GM21529 (cell line): ENCODE measurements around the gene PKNOX1.
"Not testable (repeated sequence)": the region's sequence is repeated elsewhere in the genome, so short reads cannot be mapped to it uniquely, and the experiment has no call there.

Experiments
- ATAC-seq: cut with Tn5 transposase; IDR thresholded peaks from one replicate; pipeline ENCODE4 v1.9.1; 2021; ENCODE audit not compliant: unreplicated experiment

The PKNOX1 gene

DNA sequence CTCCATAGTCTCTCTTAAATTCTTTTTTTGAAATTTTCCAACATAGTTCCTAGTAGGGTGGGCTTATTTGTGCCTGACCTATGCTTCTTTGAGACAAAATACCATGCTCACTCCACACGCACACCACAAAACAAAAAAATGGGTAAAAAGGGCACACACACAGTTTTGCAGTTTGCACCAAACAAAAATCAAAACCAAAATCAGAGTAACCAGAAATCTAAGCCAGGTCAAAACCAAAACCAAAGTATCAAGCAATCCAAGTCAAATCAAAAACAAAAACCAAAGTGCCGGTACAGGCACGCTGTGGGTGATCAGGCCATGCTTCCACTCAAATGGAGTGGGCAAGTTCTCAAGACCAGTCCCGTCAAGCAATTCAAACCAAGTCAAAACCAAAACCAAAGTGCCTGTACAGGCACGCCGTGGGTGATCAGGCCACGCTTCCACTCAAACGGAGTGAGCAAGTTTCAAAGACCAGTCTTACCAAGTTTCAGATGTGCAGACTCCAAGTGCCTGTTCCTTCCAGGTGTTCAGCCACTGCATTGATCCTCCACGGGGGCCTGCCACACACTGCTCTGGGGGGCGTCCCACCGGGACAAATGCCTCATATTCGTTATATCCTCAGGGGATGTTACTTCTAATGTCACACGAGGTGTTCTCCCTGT lies 25.1 kb upstream of the PKNOX1 start:
- not testable (repeated sequence) for ATAC-seq

DNA sequence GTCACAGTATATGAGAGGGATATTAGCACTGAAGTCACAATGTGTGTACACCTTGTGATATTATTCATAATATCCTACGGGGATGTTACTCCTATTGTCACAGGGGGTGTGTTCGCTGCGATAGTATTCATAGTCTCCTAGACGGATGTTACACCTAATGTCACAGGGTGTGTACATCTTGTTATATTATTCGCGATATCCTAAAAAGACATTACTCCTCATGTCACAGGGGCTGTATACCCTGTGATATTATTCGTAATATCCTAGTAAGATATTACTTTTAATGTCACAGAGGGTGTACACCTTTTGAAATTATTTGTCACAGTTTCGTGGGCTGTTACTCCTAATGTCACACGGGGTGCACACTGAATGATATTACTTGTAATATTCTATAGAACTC lies 23.2 kb upstream of the PKNOX1 start:
- ATAC-seq = not testable (repeated sequence)

DNA sequence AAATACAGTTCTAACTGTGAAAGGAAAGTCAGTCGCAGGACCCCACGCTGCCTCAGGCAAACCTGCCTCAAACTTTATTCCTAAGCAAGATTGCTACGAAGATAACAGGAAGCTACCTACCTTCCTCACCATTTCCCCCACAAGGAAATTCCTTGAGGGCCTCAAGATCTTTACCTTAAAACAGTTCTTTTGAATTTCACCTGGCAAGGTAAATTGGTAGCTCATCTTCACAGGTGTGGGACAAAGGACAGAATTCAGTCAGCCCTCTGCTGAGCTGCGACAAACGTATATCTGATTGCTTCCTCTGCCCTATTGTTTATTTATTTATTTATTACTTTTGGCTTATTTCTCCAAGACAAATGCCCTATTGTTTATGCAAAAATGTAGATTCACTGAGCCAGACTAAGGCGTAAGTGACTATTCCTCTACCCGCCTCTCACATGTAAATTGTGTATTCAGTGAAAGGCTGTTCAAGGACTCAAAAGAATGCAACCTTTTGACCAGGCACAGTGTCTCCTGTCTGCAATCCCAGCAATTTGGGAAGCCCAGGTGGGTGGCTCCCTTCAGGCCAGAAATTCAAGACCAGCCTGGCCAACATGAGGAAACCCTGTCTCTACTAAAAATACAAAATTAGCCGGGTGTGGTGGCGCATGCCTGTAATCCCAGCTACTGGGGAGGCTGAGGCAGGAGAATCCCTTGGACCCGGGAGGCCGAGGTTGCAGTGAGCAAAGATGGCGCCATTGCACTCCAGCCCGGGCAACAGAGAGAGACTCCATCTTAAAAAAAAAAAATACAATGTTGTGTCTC lies 17.3 kb upstream of the PKNOX1 start:
- ATAC-seq = no peak

DNA sequence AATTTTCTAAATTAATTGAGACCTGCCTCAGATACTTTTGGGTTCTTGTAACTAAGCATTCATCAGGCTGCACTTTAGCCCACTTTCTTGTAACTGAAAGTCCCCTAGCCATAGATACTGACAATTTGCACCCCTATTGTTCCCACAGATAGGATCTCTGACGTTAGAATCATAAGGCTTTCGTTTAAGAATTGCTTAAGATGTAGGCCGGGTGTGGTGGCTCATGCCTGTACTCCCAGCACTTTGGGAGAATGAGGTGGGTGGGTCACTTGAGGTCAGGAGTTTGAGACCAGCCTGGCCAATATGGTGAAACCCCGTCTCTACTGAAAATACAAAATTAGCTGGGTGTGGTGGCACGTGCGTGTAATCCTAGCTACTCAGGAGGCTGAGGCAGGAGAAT lies 16.2 kb upstream of the PKNOX1 start:
- ATAC-seq = not testable (repeated sequence)

DNA sequence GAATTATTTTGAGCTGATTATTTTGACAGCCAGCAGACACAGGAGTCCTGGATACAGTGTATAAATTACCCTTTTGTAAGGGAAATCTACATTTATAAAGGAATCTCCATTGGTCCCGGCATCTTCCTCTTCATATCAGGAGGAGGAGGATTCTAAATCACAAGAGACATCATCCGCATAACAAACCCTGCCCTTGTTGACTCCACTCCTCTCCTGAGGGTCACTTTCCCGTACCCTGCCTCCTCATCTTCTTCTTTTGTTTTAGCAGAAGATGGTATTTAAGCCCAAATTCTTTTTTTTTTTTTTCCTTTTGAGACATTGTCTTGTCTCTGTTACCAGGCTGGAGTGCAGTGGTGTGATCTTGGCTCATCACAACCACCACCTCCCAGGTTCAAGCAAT lies 14.6 kb upstream of the PKNOX1 start:
- no peak for ATAC-seq

DNA sequence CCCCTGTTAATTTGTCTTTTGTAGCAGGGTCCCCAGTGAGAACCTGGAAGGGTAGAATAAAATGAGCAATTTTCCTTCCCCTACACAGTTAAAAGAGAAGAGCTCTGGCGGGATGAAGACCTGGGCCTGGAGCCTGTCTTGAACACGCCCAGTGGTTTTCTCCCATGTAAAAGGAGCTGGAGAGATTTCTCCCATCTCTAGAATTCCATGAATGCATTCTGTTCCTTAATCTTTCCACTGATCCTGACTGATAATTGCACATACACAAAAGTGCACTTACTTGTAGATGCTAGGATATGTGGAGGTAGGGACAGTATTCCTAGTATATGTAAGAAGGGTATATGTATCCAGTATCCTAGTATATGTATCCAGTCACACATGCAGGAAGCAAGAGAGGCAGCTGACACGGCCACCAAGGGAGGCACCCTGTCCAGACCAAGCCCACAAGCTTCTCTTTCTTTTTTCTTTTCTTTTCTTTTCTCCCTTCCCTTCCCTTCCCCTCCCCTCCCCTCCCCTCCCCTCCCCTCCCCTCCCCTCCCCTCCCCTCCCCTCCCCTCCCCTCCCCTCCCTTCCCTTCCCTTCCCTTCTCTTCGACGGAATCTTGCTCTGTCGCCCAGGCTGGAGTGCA lies 11.9 kb upstream of the PKNOX1 start:
- ATAC-seq = no peak

DNA sequence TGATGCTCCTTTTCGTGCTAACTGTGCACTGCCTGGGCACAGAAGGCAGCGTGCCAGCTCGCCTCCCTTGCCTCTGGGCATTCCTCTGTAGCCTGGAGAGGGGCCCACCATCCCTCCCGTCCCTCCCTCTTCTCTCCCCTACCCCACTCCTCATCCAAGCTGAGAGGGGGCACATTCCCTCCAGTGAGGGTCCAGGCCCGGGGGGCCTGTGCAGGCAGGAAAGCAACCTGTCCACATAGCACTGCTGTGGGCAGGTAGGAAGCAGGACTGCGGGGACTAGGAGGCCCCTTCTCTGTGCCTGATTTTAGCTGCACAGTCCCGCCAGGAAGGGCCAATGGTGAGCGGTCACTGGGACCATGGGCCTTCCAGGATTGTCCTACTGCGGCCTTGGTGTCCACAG lies 10.3 kb upstream of the PKNOX1 start:
- ATAC-seq = no peak

DNA sequence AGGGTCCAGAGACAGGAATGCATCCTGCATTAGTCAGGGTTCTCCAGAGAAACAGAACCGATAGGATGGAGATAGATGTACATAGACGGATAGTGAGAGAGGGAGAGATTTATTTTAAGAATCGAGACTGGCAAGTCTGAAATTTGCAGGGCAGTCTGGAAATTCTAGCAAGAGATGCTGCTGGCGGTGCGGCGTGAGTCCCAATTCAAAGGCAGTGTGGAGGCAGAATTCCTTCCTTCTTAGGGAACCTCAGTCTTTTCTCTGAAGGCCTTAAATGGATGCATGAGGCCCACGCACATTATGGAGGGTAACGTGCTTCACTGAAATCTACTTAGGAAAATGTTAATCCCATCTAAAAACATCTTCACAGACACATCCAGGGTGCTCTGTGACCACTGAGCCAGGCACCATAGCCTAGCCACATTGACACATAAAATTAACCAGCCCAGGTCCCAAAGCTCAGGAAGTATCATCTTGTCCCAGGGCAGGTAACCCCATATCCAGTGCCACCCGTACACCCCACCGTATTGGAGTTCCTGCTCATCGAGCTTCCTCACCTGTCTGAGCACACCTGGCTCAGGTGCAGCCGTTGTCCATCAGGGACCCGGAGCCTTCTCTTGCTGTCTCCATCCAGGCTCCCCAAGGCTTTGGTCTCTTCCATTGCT lies 9.7 kb upstream of the PKNOX1 start:
- ATAC-seq = no peak

DNA sequence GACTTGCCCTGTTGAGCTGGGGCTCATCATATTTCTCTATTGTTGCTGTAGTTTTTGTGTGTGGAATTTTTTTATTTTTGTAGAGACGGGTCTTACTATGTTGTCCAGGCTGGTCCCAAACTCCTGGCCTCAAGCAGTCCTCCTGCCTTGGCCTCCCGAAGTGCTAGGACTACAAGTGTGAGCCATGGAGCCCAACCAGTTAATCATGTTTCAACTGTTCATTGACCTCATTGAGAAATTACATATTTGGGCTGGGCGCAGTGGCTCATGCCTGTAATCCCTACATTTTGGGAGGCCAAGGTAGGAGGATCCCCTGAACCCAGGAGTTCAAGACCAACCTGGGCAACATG lies 9.2 kb upstream of the PKNOX1 start:
- ATAC-seq = no peak

DNA sequence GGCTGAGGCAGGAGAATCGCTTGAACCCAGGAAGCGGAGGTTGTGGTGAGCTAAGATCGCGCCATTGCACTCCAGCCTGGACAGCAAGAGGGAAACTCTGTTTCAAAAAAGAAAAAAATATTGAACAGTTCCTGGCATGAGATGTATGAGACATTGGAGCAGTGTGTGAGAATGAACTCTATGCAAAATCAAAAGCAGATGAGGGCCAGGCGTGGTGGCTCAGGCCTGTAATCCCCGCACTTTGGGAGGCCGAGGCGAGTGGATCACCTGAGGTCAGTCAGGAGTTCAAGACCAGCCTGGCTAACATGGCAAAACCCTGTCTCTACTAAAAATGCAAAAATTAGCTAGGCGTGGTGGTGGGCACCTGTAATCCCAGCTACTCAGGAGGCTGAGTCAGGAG lies 6.7 kb upstream of the PKNOX1 start:
- not testable (repeated sequence) for ATAC-seq

DNA sequence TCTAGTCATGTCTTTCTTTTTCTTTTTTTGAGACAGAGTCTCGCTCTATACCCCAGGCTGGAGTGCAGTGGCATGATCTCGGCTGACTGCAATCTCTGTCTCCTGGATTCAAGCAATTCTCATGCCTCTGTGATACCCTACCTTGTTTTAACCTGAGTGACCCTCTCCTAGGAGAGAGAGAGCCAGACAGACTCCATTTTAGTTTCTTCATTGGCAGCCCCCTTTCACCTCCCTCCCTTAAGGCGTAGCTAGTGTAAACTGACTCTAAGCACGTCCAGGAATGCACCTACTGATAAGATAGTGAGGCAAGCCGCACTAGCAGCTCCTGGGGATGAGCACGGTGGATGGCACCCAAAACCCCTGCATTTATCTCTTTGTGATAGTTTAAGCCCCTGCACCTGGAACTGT lies 5.2 kb upstream of the PKNOX1 start:
- no peak for ATAC-seq

DNA sequence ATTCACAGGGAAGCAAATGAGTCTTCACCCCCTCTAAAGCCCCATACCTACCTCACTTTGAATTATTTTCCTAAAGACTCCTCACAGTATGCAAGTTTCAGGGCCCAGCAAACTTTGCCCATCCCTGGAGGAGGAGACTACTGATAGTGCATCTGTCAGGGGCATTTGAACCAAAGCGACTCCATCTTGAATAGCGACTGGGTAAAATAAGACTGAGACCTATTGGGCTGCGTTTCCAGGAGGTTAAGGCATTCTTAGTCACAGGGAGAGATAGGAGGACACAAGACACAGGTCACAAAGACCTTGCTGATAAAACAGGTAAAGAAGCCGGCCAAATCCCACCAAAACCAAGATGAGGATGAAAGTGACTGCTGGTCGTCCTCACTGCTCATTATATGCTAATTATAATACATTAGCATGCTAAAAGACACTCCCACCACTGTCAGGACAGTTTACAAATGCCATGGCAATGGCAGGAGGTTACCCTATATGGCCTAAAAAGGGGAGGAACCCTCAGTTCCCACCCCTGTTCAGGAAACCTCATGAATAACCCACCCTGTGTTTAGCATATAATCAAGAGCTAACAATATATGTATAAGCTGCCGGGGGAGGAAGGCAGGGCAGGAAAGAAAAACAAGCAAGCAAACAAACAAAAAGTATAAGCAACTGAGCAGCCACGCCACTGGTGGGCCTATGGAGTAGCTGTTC lies 3.3 kb upstream of the PKNOX1 start:
- no peak for ATAC-seq

DNA sequence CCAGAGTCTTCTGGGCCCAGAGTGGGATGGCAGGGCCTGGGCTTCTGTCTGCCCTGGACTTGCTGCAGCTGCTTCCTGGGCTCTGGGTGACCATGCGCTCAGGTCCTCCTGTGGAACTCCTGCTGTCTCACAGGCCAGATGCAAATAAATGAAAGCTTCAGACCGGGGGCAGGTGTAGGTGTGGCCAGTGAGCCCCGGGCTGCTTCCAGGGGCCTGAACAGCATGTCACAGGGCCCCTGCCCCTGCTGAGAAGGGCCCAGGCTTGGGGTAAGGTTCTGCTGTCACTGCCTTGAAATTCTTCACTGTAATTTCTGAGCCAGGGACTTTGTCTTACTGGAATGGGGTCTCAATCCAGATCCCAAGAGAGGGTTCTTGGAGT lies 2.5 kb upstream of the PKNOX1 start:
- no peak for ATAC-seq

DNA sequence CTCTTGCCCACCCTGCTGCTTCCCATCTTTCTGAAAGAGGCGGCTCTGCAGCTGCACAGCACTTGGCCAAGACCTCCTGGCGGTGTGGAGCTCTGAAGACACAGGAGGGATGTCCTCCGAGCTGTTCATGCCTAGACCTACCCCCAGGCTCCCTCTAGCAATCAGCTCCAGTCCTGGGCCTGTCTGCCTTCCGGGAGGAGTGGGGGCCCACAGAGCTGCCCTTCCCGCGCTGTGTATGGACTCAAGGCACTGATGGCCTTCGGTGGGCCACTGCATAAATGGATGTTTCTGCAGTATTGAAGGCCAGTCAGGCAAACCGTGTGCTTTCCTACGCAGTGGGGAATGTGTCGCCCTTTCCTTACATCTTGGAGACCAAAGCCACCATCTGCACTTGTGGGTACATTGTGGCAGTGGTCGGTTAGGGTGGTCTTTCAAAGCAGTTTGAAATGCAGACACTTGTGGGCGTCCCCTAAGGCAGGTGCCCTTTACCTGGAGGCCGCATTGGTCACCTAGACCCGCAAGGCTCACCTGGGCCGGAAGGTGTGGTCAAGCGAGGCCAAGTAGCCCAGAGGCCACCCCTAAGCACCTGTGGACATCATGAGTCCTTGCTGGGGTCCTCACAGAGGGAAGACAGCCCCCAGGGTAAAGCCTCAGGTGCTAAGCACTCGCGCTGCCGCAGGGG lies 912 bp upstream of the PKNOX1 start:
- ATAC-seq = peak; percentile 24

DNA sequence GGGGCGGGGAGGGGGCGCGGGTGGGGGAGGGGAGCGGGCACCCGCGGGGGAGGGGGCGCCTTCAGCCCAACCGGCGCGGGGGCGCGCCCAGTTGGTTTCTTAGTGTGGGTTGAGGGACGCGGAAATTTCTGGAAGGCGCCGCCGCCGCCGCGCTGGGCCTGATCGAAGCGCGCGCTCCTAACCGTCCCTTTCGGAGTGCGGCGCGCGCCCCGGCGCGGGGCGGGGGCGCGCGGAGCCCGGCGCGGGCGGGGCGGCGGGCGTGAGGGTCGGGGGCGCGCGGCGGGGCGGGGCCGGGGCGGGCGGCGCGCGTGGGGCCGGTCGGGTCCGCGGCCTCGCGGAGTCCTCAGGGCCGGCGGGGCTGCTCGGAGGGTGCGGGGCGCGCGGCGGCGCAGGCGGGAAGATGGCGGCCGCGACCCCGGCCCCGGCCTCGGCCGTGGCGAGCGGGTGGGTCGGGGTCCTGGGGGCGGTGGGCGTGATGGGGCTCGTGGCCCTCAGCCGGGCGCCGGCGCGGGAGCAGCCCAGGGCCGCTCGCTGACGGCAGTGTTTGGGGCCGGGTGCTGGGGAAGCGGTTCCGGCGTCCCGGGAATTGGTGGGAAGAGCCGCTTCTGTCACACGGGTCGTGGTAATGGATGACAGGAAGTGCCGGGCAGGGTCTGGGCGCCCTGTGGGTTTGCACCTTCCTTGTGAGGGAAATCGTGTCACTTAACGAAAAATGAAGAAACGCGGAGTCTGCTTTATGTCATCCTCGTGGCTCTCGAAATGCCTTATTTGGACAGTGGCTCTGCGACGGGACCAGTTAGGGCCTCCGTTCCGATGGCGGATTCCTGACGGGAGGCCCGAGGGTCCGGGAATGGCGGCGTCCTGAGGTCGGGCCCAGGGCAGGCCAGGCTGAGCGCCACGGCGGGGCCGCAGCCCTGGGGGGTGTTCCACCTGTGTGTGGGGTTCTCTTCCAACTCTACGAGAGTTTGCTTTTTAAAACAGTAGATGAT lies 764 bp downstream of the PKNOX1 start:
- ATAC-seq = peak; percentile 24

DNA sequence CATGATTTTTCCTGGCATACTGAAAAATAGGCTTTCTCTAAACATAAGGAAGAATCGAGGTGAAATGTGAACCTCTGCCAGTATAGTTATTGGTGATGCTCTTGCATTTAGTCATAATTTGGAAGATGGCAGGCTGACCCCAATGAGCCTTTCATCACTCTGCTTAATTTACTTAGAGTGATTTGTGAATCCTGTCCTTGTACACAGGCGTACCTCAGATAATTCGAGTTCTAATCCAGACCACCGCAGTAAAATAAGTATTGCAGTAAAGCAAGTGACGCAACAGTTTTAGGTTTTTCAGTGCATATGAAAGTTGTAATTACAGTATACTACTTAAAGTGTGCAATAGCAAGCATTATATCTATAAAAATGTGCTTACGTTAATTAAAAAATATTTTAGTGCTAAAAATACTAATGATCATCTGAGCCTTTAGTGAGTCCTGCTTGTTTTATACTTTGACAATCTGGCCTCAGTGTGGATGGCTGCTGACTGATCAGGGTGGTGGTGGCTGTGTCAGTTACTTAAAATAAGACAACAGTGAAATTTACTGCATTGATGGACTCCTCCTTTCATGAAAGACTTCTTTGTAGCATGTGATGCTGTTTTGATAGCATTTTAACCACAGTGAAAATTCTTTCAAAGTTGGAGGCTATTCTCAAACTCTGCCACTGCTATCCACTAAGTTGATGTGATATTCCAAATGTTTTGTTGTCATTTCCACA lies 1.7 kb downstream of the PKNOX1 start:
- no peak for ATAC-seq

DNA sequence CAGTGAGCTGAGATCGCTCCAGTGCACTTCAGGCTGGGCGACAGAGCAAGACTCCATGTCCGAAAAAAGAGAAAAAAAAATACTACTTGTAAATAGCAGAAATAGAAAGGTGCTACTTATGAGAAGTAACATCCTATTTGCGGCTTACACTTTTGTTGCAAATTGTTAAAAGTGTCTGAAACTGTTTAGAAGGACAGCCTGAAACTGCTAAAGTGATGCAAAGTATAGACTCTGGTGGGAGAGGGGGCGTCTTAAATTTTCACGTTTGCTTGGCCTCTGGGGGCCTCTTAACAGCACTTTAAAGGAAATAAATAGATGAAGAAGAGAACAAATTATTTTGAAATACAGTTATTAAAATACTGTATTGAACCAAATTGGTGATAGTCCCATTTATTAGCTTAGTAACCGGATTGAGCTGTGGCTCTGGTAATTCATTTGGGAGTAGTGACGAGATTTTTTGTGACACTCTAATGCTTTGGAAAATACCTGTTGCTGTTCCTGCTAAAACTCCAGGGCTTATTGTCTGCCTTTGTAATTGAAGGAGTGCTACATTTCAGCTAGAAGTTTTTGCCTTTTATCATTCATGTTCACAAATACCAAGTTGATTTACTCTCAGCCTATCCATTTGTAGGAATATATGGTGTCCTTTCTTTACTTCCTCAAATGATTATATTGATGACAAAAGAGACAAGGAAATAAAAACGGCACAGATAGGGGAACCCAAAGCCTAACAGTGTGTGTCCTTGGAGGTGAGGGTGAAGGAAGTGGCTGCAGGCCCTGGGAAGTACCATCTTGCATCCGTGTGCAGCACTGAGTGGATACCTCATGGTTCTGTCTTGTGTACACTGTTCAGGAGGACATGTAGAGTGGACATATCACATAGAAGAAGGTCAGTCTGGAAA lies 6.2 kb downstream of the PKNOX1 start:
- no peak for ATAC-seq

DNA sequence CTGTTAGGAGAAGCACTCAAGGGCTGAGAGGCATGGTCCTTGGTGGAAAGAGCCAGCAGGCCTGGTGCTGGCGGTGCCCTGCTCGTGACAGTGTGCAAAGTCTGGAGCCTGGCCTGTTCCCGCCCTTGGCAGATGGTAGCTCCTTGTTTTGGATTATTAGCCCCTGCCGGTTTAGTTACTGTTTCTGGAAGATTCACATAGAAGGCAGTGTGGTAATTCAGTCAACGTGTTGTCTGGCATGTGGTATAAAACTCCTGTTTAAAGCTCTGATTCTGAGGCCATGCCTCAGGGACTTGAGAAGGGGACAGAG lies 6.8 kb downstream of the PKNOX1 start:
- no peak for ATAC-seq
